GM18526 (cell line): ENCODE measurements around the gene PURA.

Experiments
- POLR2A ChIP-seq: IDR thresholded peaks from 3 replicates; pipeline ENCODE4 v1.6.1; 2011; ENCODE audit not compliant: insufficient read length; ENCODE audit errors: extremely low read depth

PURA gene

DNA sequence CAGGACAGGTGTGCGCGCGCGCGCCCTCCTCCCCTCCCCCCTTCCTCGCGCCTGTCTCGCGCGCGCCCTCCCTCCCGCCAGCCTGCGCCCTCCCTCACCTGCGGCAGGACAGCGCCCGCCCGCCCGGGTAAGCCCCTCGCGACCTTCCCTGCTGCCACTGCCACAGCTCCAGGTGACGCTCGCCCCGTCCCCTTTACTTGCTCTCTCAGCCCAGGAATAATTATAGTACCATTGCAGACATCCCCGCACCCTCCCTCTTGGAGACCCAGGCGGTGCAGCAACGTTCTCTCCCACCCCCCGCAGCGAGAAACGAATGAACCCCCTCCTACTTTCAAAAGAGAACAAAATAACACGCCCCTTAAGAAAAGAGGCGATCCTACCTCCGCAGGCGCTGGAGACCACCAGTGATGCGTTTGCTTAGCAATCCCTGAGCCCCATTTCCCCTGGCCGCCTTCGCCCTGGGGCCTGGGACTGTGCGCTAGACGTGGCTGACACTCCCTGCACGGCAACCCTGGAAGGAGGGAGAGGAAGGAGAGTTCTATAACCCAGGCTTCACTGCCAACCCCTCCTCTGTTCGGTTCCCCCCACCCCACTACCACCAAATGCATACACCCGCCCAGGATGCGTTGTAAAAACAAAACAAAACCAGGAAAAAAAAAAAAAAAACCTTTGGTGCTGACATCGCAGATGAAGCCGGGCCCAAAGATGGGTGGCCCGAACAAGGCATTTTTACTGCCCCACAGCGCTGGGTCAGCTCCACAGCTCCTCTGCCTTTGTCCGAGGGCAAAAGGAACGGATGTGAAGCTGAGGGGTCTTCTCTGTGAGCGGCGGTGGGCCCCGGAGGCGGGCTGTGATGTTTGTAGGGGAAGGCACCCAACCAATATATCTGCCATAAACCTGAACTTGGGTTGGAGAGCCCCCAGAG lies 5.6 kb upstream of the PURA start:
- no peak for TF ChIP-seq POLR2A

DNA sequence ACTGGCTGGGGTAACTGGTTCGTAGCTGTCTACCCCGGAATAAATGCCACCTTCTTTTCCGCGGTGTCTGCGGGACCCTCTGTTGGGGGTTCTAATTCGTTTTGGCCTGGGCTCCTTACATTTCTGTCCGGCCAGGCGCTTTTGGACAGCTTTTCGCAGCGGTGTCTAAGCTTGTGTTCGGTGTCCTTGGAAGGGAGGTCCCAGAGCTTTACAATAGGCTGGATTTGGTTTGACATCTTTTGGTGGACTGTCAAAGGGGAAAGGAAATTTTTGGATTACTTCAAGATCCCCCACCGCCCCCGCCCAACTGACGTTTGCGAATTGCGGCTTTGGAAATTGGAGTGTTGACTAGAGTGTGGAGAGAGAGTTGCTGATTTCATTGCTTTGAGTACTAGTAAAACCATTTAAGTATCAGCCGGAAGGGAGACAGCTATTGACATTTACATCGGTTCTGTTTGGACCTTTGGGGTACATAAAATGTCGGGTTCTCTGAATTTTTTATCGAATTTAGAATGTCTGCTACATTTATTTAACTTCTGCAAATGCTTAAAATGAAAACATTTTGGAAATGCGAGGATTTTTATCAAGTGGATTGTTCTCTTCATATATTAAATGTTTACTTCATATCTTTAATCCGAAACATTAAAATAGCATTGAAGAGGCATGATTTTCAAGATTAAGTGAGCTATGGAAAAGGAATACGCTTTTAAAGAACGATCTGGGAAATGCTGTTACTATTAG lies 4.7 kb upstream of the PURA start:
- no peak for TF ChIP-seq POLR2A

DNA sequence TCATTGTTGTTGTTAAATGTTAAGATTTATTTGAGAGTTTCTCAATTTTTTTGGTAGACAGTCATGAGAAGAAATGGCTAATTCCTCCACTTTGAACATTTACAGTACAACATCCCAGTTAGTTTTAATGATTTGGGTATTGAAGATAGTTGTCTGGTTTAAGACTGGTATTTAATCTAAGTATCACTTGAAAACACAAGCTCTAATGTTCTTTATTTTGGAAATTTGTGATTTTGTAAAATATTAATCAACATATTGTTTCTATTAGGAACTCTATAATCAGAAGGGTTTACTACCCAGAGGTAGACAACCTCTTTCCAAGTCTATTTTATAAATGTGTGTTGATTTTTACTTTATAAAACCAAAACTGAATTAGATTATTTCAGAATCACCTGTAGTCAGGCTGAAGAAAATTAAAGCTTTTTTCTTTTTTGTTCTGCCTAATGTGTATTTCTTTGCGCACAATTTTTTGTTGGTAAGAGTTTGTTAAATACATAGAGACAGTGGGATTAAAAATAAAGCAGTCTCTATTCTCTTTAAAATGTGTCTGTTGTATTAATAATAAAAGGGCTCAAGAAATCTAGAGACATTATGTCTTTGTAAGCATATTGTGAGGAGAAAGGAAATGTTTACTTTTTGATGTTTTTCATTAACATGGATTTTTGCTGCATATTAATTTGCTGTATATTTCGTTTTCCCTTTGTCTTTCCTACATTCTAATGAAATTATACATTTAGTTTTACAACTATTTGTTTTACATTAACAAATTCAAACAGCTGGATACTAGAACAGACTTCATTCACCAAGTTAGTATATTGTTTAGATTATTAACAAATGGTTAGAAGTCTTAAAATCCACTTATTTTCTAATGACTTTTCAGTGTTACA lies 3.9 kb upstream of the PURA start:
- no peak for TF ChIP-seq POLR2A

DNA sequence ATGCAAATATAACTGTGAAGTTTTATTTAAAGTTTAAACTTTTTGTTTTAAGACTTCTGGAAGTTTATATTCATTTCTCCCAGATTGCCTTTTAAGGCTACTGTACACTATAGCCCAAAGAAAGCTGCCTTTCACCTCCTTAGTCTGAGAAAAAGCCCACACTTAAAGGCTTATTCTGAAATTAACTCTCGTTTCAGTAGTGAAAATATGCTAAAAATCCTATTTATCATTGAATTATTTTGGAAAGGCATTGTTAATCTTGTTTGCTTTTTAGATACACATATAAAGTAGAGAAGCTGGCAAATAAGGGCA lies 3.3 kb upstream of the PURA start:
- no peak for TF ChIP-seq POLR2A

DNA sequence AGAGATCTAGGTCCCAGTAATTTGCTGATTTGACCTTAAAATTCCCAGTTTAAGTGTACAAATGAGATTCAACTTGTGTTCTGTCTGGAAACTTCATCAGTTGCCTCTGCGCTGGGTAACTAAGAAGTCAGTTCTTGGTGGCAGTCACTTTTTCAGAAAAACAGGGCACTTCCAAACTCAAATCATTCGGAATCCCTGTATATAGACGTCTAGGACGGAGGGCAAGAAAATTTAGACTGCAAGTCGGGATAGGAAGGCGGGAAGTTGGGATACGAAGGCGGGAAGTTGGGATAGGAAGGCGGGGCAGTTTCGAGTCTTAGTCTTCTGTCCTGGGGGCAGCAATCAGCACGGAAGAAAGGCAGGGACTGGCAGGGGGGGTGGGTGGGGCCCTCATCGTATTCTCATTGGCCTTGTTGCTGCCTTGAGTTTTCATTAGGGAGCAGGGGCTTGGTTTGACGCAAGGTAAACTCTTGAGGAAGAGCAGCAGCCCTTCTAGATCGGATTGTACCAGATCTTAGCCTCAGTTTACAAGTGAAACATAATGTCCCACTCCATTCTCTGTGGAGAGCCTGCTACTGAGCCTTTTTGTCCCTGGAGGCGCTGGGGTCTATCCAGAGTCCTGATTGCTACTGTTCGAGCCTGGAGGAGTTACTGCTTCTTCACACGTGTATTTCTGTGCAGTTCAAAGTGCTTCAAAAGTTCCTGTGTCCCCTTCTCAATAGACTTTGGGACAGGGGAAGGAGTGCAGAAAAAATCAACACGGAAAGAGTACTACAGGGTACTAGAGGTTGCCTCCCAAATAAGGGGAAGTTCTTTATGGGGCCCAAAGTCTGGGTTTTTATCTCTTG lies 2.7 kb upstream of the PURA start:
- TF ChIP-seq POLR2A = no peak

DNA sequence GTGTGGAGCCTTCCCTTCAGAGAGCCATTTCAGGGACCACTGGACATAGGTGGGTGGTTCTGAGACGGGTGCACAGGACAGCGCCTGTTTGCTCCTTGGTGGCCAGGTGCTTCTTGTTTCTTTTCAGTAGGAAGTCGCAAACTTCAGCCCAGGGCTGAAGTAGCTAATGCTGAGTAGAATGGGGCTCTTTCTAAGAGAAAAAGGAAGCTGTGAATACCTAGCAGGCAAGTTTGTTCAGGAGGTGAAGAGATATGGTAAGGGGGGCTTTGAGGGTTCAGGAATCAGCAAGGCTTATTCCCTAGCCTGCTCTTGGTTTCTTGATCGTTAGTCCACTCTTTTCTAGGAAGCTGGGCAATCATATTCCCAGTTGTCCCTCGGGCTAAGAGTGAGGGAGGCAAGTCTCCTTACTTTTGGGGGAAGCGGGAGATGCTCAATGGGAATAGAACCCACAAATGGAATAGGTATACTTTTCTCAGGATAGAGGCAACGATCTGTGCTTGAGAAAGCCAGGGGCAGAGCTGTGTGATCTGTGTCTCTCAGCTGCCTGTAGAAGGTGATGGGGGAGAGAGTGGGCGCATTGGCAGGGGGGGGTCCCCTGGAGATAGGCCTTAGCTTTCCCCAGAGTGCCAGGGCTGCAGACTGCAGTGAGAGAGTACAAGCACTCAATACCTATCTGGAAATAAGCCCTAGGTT lies 1.9 kb upstream of the PURA start:
- no peak for TF ChIP-seq POLR2A

DNA sequence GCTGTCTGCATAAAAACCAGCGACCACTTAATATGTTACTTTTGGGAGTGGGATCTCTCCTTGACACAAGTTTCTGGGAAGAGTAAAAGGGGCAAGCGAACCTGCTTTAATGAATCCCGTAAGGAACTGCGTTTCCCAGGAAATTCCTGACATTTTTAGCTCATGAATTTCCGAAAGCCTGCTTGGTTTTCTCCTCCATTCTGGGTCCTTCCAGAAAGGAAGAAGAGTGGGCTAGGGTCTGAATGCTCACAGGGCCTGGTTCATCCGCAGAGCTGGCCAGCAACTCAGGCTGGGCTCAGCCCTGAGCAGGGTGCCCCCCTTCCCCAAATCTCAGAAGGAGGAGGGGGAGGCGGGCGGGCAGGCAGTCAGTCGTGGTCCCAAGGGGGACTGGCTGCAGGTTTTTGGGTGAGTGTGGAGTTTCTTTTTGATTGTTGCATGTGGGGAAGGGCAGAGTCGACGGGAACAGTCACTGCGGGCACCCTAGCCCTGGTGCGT lies 1.2 kb upstream of the PURA start:
- no peak for TF ChIP-seq POLR2A

DNA sequence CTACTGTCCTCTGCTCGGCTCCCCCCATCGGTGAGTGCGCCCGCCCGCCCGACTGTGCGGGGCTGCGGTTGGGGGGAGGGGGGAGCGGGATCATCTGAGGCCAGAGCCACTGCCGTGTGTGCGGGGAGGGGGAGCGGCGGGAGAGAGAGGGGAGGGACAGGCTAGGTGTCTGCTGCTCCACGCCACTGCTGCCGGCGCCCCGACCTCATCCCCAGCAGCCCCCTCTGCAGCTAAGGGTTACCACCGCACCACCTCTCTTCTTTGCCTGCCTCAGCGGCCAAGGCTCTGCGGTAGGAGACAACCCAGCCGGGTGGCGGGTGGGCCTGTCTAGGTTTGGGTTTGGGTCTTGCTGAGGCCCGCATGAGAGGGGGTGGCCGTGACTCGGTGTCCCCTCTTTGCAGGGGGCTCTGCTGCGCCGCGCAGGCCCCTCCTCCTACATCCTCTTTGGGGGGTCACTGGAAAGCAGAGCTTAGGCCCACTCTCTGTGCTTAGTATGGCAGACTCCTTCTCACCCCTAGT lies 670 bp upstream of the PURA start:
- no peak for TF ChIP-seq POLR2A

DNA sequence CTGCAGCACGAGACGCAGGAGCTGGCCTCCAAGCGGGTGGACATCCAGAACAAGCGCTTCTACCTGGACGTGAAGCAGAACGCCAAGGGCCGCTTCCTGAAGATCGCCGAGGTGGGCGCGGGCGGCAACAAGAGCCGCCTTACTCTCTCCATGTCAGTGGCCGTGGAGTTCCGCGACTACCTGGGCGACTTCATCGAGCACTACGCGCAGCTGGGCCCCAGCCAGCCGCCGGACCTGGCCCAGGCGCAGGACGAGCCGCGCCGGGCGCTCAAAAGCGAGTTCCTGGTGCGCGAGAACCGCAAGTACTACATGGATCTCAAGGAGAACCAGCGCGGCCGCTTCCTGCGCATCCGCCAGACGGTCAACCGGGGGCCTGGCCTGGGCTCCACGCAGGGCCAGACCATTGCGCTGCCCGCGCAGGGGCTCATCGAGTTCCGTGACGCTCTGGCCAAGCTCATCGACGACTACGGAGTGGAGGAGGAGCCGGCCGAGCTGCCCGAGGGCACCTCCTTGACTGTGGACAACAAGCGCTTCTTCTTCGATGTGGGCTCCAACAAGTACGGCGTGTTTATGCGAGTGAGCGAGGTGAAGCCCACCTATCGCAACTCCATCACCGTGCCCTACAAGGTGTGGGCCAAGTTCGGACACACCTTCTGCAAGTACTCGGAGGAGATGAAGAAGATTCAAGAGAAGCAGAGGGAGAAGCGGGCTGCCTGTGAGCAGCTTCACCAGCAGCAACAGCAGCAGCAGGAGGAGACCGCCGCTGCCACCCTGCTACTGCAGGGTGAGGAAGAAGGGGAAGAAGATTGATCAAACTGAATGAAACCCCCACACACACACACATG lies 654 bp downstream of the PURA start:
- TF ChIP-seq POLR2A = no peak

DNA sequence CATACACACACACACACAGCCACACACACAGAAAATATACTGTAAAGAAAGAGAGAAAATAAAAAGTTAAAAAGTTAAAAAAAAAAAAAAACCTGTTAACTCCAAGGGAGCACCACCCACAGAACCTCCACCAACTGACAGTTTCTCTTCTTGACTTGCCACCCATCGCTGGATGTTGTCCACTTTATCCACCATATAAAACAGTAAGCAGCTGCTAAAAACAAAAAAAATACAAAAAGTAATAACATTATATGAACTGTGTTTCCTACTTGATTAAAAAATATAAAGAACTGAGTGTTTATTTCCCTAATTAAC lies 1.2 kb downstream of the PURA start:
- TF ChIP-seq POLR2A = no peak

DNA sequence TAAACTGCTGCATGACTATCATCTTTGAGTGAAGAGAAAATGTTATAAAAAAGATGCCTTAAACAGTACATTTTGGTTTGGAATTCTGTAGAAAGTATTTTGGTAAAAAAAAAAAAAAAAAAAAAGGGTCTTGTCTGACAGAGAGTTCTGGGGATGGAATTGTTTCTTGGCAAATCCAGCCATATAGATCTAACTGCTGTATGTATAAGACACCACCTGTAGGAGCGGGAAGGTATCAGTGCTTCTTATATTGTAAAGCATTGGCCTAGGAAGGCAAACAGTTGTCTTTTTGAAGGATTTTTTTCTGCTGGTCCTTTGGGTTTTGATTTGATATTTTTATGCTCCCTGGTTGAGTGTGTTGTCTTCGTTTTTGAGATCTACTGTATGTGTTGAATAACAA lies 2.8 kb downstream of the PURA start:
- no peak for TF ChIP-seq POLR2A

DNA sequence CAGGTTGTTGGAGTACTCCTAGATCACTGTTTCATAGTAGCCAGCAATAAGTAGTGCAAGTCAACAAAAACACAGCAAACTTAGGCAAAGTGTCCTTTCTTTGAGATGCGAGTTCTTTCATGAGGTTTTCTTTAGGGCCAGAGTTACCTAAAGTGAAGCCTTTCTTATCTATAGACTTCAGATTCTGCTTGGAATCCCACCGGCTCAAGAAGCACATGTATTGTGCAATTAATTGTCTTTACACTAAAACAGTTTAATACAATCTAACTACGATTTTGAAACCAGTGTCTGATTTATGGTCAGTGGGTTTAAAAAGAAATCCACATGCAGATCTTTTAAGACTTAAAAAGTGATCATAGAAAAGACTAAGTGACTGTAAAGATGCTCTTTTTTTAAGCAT lies 3.6 kb downstream of the PURA start:
- TF ChIP-seq POLR2A = no peak

DNA sequence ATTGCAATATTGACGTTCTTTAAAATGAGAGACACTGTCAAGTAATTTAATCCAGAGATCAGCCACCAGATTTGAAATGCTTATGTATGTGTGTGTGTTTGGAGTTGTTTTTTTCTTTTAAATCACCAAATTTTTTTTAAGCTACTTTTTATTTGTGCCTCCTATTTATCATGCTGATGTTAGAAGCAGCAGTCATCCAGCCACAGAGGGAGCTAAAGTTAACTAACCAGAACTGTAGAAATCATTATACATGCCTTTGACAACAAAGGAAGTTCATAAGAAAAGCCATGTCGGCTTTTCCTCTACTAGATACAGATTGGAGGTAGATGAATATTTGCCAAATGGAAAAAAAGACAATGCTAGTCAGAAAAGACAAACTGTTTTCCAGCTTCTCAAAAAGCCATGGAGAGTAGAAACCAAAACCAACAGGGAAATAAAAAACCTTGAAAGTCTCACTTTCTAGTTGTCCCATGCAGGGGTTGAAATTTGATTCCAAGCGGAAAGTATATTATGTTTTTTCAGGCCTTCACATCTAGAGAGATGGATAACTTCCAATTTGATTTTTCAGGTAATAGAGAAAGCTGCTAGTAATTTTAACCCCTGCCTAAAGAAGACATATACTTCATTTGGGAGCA lies 4.5 kb downstream of the PURA start:
- TF ChIP-seq POLR2A = no peak

DNA sequence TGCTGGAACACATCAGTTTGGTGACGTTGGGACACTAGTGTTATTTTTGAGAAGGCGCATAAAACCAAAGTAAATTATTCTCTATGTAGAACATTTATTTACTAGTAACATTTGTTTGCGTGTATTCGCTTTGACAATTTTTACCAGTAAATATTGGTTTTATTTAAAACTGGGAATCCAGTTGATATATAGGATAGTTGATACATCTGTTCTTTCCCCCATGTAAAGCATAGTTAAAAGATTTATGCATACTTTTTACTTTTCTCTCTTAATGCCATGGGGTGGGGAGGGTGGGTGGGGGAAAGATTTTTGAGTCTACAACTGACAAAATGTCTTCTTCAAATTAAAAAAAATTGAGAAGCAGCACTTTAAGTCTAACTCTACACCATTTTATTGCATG lies 11.7 kb downstream of the PURA start, which contains the start of gene IGIP:
IGIP (plus strand) TSS at position 301 of the 400 bp plus-strand sequence. CDS start 2,540 bp downstream, outside the sequence.
- no peak for TF ChIP-seq POLR2A
